ENCODE measurements around the gene CBARP. TPM values are rescaled to one million over a fixed set of nuclear protein-coding genes. Genes with fewer than 3 reads are reported as not detected.

CBARP gene
- total and polyA plus RNA-seq, 2 of the 13 experiments (the other 11 are each of a cell fraction or from before 2014, with no cell fraction given): 1.2 to 1.4 TPM

- TF ChIP-seq ZZZ3 (CRISPR knock-in tag; IDR thresholded peaks at IDR 0.05; ENCODE audit: borderline replicate concordance) (0 out of 2 replicates have a peak, but pooled peaks have one; percentile 18), EP300 (IDR thresholded peaks at IDR 0.05; ENCODE audit: low read depth in 2 of 2, low read length in 2 of 2) (0 out of 4 replicates have a peak, but pooled peaks of 1 of the 2 experiments have one; percentile 24), EP300 (CRISPR knock-in tag; IDR thresholded peaks at IDR 0.05; ENCODE audit: borderline replicate concordance) (no peak), POLR2G (IDR thresholded peaks at IDR 0.05; ENCODE audit: low read depth, low read length) (no peak), NFATC3 (CRISPR knock-in tag; IDR thresholded peaks at IDR 0.05) (no peak), ADNP (CRISPR knock-in tag; IDR thresholded peaks at IDR 0.05) (no peak), NR3C1 (CRISPR knock-in tag; IDR thresholded peaks at IDR 0.05) (no peak), NR2F6 (IDR thresholded peaks at IDR 0.05) (no peak), NR2F6 (CRISPR knock-in tag; IDR thresholded peaks at IDR 0.05) (0 out of 2 replicates have a peak, but pooled peaks have one; percentile 3), TCF7 (IDR thresholded peaks at IDR 0.05; ENCODE audit: low read depth) (no peak), DRAP1 (CRISPR knock-in tag; IDR thresholded peaks at IDR 0.05) (peak; percentile 67), NCOA1 (CRISPR knock-in tag; IDR thresholded peaks at IDR 0.05) (no peak), RORA (CRISPR knock-in tag; IDR thresholded peaks at IDR 0.05) (no peak), NONO (IDR thresholded peaks at IDR 0.05) (no peak), NONO (CRISPR knock-in tag; conservative IDR thresholded peaks at IDR 0.05) (0 out of 2 replicates have a peak, but pooled peaks have one; percentile 49), ZFP82 (CRISPR knock-in tag; IDR thresholded peaks at IDR 0.05; ENCODE audit: borderline replicate concordance) (peak; percentile 59; the same call in 1 of the 2 replicates), BCL6 (CRISPR knock-in tag; IDR thresholded peaks at IDR 0.05) (no peak), HDAC6 (IDR thresholded peaks at IDR 0.05; ENCODE audit: low read depth, low read length) (no peak), ZBTB42 (CRISPR knock-in tag; IDR thresholded peaks at IDR 0.05) (0 out of 2 replicates have a peak, but pooled peaks have one; percentile 18), JUN (CRISPR knock-in tag; IDR thresholded peaks at IDR 0.05) (peak; percentile 55; the same call in 1 of the 2 replicates), DMTF1 (CRISPR knock-in tag; IDR thresholded peaks at IDR 0.05) (no peak), SIN3A (IDR thresholded peaks at IDR 0.05; ENCODE audit: borderline replicate concordance, low read depth, low read length) (peak; percentile 65; the same call in 1 of the 2 replicates), GABPB1 (CRISPR knock-in tag; IDR thresholded peaks at IDR 0.05) (peak; percentile 84), HNRNPUL1 (IDR thresholded peaks at IDR 0.05; ENCODE audit: low read depth, low read length) (no peak)
These were observed 23.1 kb upstream of the CBARP start (continued) for GRCh38 chr19:1260749-1261537.
